Loucy (cell line): ENCODE data around the gene OCEL1.

Experiments
- H2AFZ ChIP-seq: fragments of 200-600 bp; sonication (generic); 2 replicates; pipeline ENCODE4 v1.6.0; 2016; ENCODE audit warnings: antibody characterized with exemption, mild to moderate bottlenecking, low read length, moderate library complexity
- H3F3A ChIP-seq: fragments of 200-600 bp; 2 replicates; pipeline ENCODE4 v1.6.0; 2016; ENCODE audit warnings: antibody characterized with exemption, low read depth, mild to moderate bottlenecking
- H3K27me3 ChIP-seq: fragments of 200-600 bp; sonication (generic); 2 replicates; pipeline ENCODE4 v1.6.1; 2014; ENCODE audit warnings: low read length, mild to moderate bottlenecking; ENCODE audit not compliant: insufficient read depth, poor library complexity, severe bottlenecking
- H3K36me3 ChIP-seq: fragments of 200-600 bp; sonication (generic); 2 replicates; pipeline ENCODE4 v1.6.1; 2016; ENCODE audit warnings: low read length; ENCODE audit not compliant: insufficient read depth
- H3K4me1 ChIP-seq: fragments of 200-600 bp; sonication (generic); 2 replicates; pipeline ENCODE4 v1.5.1; 2014; ENCODE audit warnings: low read length, mild to moderate bottlenecking; ENCODE audit not compliant: insufficient read depth, poor library complexity, severe bottlenecking
- H3K4me2 ChIP-seq: fragments of 200-600 bp; sonication (generic); 2 replicates; pipeline ENCODE4 v1.6.0; 2014; ENCODE audit warnings: antibody characterized with exemption, low read length, low read depth, mild to moderate bottlenecking; ENCODE audit not compliant: poor library complexity, severe bottlenecking
- H3K4me3 ChIP-seq: fragments of 200-600 bp; sonication (generic); 2 replicates; pipeline ENCODE4 v1.5.1; 2014; ENCODE audit warnings: low read length, mild to moderate bottlenecking, mixed read lengths; ENCODE audit not compliant: poor library complexity, severe bottlenecking
- H3K79me2 ChIP-seq: fragments of 200-600 bp; sonication (generic); 2 replicates; pipeline ENCODE4 v1.6.1; 2014; ENCODE audit warnings: low read length; ENCODE audit not compliant: insufficient read depth
- H3K9ac ChIP-seq: fragments of 200-600 bp; sonication (generic); 2 replicates; pipeline ENCODE4 v1.6.0; 2014; ENCODE audit warnings: mild to moderate bottlenecking, low read depth, low read length, moderate library complexity; ENCODE audit not compliant: poor library complexity, severe bottlenecking
- H3K9me2 ChIP-seq: fragments of 200-600 bp; sonication (generic); replicated peaks from 2 replicates; pipeline ENCODE4 v1.6.1; 2016; ENCODE audit warnings: low read depth, low read length, mixed read lengths
- H3K9me3 ChIP-seq: fragments of 200-600 bp; sonication (generic); 2 replicates; pipeline ENCODE4 v1.6.1; 2014; ENCODE audit warnings: mild to moderate bottlenecking, antibody characterized with exemption, low read length, low read depth; ENCODE audit not compliant: insufficient read depth
- H4K20me1 ChIP-seq: fragments of 200-600 bp; sonication (generic); 2 replicates; pipeline ENCODE4 v1.6.0; 2014; ENCODE audit warnings: antibody characterized with exemption, low read length, mild to moderate bottlenecking; ENCODE audit not compliant: insufficient read depth, poor library complexity, severe bottlenecking
- EZH2phosphoT487 ChIP-seq: fragments of 200-600 bp; IDR thresholded peaks from 2 replicates; pipeline ENCODE4 v1.6.1; 2018; ENCODE audit warnings: antibody characterized with exemption, mild to moderate bottlenecking, moderate library complexity, borderline replicate concordance
- TF ChIP-seq, protein P1 (sequence below): fragments of 200-600 bp; sonication (generic); conservative IDR thresholded peaks from 2 replicates; pipeline ENCODE4 v1.5.1; 2014; ENCODE audit warnings: mild to moderate bottlenecking, antibody characterized with exemption, low read length

The OCEL1 gene

DNA sequence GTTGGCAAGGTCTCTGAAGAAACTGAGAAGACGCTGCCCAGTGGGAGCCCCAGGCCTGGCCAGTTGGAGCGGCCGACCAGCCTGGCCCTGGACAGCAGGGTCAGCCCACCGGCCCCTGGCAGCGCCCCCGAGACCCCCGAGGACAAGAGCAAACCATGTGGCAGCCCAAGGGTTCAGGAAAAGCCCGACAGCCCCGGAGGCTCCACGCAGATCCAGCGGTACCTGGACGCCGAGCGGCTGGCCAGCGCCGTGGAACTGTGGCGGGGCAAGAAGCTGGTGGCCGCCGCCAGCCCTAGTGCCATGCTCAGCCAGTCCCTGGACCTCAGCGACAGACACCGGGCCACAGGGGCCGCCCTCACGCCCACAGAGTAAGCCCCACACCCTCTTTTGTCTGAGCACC lies 30.9 kb upstream of the OCEL1 start:
- no peaks in the 10 kb centered on the region for H4K20me1 ChIP-seq
- H3K36me3 ChIP-seq: peaks cover 59% of the 10 kb centered on the region; the same call in 1 of the 2 replicates
- H3K9ac ChIP-seq: no peak overlapping the region
- no peak overlapping the region for H3K4me2 ChIP-seq
- no peak overlapping the region for H2AFZ ChIP-seq
- no peaks in the 10 kb centered on the region for H3K9me2 ChIP-seq
- H3F3A ChIP-seq: no peaks in the 10 kb centered on the region
- H3K4me1 ChIP-seq: no peaks in the 10 kb centered on the region
- no peaks in the 10 kb centered on the region for H3K79me2 ChIP-seq
- H3K27me3 ChIP-seq: no peaks in the 10 kb centered on the region
- no peak overlapping the region for H3K4me3 ChIP-seq
- H3K9me3 ChIP-seq: no peaks in the 10 kb centered on the region
- TF ChIP-seq, protein P1, sequence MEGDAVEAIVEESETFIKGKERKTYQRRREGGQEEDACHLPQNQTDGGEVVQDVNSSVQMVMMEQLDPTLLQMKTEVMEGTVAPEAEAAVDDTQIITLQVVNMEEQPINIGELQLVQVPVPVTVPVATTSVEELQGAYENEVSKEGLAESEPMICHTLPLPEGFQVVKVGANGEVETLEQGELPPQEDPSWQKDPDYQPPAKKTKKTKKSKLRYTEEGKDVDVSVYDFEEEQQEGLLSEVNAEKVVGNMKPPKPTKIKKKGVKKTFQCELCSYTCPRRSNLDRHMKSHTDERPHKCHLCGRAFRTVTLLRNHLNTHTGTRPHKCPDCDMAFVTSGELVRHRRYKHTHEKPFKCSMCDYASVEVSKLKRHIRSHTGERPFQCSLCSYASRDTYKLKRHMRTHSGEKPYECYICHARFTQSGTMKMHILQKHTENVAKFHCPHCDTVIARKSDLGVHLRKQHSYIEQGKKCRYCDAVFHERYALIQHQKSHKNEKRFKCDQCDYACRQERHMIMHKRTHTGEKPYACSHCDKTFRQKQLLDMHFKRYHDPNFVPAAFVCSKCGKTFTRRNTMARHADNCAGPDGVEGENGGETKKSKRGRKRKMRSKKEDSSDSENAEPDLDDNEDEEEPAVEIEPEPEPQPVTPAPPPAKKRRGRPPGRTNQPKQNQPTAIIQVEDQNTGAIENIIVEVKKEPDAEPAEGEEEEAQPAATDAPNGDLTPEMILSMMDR: no peak

DNA sequence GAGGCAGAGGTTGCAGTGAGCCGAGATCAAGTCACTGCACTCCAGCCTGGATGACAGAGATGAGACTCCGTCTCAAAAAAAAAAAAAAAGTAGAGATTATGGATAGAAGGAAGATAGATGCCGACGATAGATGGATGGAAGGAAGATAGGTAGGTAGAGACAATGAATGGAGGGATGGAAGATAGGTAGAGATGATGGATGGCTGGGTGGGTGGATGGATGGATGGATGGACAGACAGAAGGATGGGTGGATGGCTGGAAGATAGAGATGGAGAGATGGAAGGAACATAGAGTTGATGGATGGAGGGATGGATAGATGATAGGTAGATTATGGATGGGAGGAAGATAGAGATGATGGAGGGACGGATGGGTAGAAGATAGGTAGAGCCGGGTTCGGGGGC lies 29.4 kb upstream of the OCEL1 start:
- Histone ChIP-seq H3K9me2 (no peaks in the 10 kb centered on the region), H3K4me2 (no peak overlapping the region), H3K36me3 (peaks cover 62% of the 10 kb centered on the region; the same call in 1 of the 2 replicates), H4K20me1 (no peaks in the 10 kb centered on the region), H3K79me2 (no peaks in the 10 kb centered on the region), H3K27me3 (no peaks in the 10 kb centered on the region), H2AFZ (no peak overlapping the region), H3K4me3 (no peak overlapping the region), H3F3A (no peaks in the 10 kb centered on the region), H3K9ac (no peak overlapping the region), H3K9me3 (no peaks in the 10 kb centered on the region), H3K4me1 (no peaks in the 10 kb centered on the region)
- no peak for TF ChIP-seq EZH2phosphoT487
- TF ChIP-seq, protein P1: no peak

DNA sequence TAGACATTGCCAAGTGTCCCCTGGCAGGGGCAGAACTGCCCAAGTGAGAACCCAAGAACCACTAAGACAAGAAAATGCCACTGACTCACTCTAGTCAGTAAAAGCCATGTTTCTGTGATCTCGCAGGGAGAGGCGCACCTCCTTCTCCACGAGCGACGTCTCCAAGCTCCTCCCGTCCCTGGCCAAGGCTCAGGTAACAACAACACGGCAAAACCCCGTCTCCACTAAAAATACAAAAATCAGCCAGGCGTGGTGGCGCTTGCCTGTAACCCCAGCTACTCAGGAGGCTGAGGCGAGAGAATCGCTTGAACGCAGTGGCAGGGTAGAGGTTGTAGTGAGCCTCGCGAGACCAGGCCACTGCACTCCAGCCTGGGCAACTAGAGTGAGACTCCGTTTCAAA lies 28.4 kb upstream of the OCEL1 start:
- Histone ChIP-seq H4K20me1 (no peaks in the 10 kb centered on the region), H3F3A (no peaks in the 10 kb centered on the region), H3K36me3 (peaks cover 70% of the 10 kb centered on the region; the same call in 1 of the 2 replicates), H3K4me1 (no peaks in the 10 kb centered on the region), H3K9me3 (no peaks in the 10 kb centered on the region), H3K4me2 (no peak overlapping the region), H3K27me3 (no peaks in the 10 kb centered on the region), H3K79me2 (no peaks in the 10 kb centered on the region), H3K4me3 (no peak overlapping the region), H2AFZ (no peak overlapping the region), H3K9ac (no peak overlapping the region), H3K9me2 (no peaks in the 10 kb centered on the region)
- TF ChIP-seq, protein P1: no peak
